Gastroesophageal sphincter (tissue), 4 donors: ENCODE measurements around the gene SPARCL1. TPM values are rescaled to one million over a fixed set of nuclear protein-coding genes. Genes with fewer than 3 reads are reported as not detected.

Source experiments
- ATAC-seq: fragments of 150-250 bp; one replicate; pipeline ENCODE4 v1.9.1; 2016; ENCODE audit warnings: mild to moderate bottlenecking, moderate library complexity
- H3K27ac ChIP-seq, 4 donors: fragments of 200-600 bp; sonication (generic) in 3 of 4; 1 replicate in 3 of 4; 2 replicates in 1 of 4; pipeline ENCODE4 v1.5.1; 2016 to 2019
- H3K27me3 ChIP-seq: fragments of 200-600 bp; sonication (generic); one replicate; pipeline ENCODE4 v1.5.1; 2019
- H3K36me3 ChIP-seq, 2 donors: fragments of 200-600 bp; sonication (generic); one replicate each; pipeline ENCODE4 v1.5.1; 2019; ENCODE audit warnings: control low read depth in 1 of 2
- H3K4me1 ChIP-seq, 3 donors: fragments of 200-600 bp; sonication (generic); 1 replicate in 2 of 3; 2 replicates in 1 of 3; pipeline ENCODE4 v1.5.1; 2016 to 2019; ENCODE audit warnings: control low read depth in 2 of 3
- H3K4me3 ChIP-seq, 2 donors: fragments of 200-600 bp; sonication (generic); one replicate each; pipeline ENCODE4 v1.5.1; 2019; ENCODE audit warnings: mild to moderate bottlenecking in 1 of 2, moderate library complexity in 1 of 2
- H3K9me3 ChIP-seq, 3 donors: fragments of 200-600 bp; sonication (generic); one replicate each; pipeline ENCODE4 v1.5.1; 2017 to 2019; ENCODE audit warnings: control low read depth in 2 of 3
- CTCF ChIP-seq, 4 experiments: fragments of 200-600 bp in 2 of 4; fragments of 450-650 bp in 2 of 4; sonication (generic) in 1 of 4; IDR thresholded peaks; one replicate each; pipeline ENCODE4 v1.5.1; 2017 to 2019; ENCODE audit warnings: antibody characterized with exemption in 4 of 4, mild to moderate bottlenecking in 2 of 4, moderate library complexity in 2 of 4
- EP300 ChIP-seq: sonication (generic); formaldehyde crosslinking; IDR thresholded peaks from one replicate; pipeline ENCODE4 v1.6.1; 2017; ENCODE audit warnings: antibody characterized with exemption, mild to moderate bottlenecking
- POLR2A ChIP-seq, 2 donors: fragments of 450-650 bp; IDR thresholded peaks; one replicate each; pipeline ENCODE4 v1.6.1; 2017; ENCODE audit warnings: antibody characterized with exemption in 2 of 2, mild to moderate bottlenecking in 2 of 2, moderate library complexity in 1 of 2
- POLR2AphosphoS5 ChIP-seq: sonication (generic); formaldehyde crosslinking; IDR thresholded peaks from one replicate; pipeline ENCODE4 v1.6.1; 2017; ENCODE audit warnings: antibody characterized with exemption
- WGBS, 2 donors: methylation state at CpG; one replicate each; pipeline ENCODE4 v1.1.5; 2018; ENCODE audit warnings: low coverage in 1 of 2; 5-methylcytosine and 5-hydroxymethylcytosine counted together
- total RNA-seq, 4 donors: library from RNA; depleted of rRNA; stranded (reverse); fragments of >200 nt; gene quantifications; one replicate each; pipeline ENCODE4 v1.1.0, GENCODE V29; 2016

Gene SPARCL1
- total RNA-seq, 4 donors from 2014 or later, result 1,558 to 2,335 (median 1,828) TPM

DNA sequence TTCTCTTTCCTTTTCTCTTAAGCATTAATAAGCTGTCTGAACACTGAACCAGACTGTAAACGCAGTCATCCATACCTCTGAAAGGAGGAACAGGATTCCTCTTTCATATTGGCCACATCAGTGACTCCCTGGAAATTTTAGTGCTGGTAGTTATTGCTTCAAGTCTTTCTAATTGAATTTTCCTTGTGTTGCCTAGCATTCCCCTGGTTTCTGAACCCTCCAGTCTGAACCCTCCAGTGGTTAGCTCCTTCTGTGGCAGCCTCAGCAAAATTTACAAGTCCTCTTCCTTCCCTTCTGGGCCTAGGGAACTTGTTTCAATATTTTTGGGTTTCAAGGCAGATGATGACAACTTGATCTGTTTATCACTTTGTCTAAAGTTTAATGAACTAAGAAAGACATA lies 7.9 kb downstream of the SPARCL1 start:
- 0 to 29% methylated on average over 1 of the region's 1 CpG for WGBS, 2 donors
- H3K27me3 ChIP-seq, result no peaks in the 10 kb centered on the region
- no peaks in the 10 kb centered on the region for H3K9me3 ChIP-seq
- peak overlapping the region; percentile 91 to 99 (median 96) for H3K27ac ChIP-seq
- peaks cover 4 to 91% (median 47%) of the 10 kb centered on the region in 3 donors for H3K4me1 ChIP-seq
- peaks cover 0 to 7% of the 10 kb centered on the region in 2 donors for H3K36me3 ChIP-seq
- peak; percentile 5 for ATAC-seq
- H3K4me3 ChIP-seq, result peak overlapping the region in 1 of 2 donors; percentile 57
- TF ChIP-seq POLR2A (IDR thresholded peaks at IDR 0.05) (no peak), CTCF (IDR thresholded peaks at IDR 0.05) (no peak), POLR2AphosphoS5 (no peak), EP300 (no peak)

DNA sequence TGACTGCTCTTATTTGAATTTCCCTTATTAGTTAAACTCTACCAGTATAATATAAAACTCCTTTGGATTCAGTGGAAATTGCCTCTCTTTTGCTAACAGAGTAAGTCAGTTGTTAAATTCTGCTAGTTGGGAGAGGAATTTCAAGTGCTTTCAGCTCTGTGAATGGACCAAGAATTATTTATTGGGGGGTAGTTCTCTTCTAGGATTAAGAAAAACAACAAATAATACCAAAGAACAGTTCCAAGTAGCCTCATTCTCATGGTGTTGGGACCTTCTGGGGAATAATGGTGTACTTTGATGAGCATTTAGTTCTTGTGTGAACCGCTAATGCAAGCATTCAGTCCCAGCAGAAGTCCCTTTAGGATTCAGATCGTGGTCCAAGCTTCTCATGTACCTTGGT lies 11.6 kb downstream of the SPARCL1 start:
- H3K4me3 ChIP-seq, result no peak overlapping the region
- WGBS, 2 donors, result 81 to 96% methylated on average over 2 of the region's 2 CpGs
- no peaks in the 10 kb centered on the region for H3K9me3 ChIP-seq
- H3K36me3 ChIP-seq, result peaks cover 0 to 19% of the 10 kb centered on the region in 2 donors
- peak overlapping the region; percentile 40 to 96 (median 90) for H3K27ac ChIP-seq
- TF ChIP-seq POLR2A (IDR thresholded peaks at IDR 0.05), result no peak
- TF ChIP-seq POLR2AphosphoS5, result no peak
- no peak for TF ChIP-seq CTCF (IDR thresholded peaks at IDR 0.05)
- TF ChIP-seq EP300, result no peak
- peaks cover 15 to 100% (median 65%) of the 10 kb centered on the region in 3 donors for H3K4me1 ChIP-seq
- no peaks in the 10 kb centered on the region for H3K27me3 ChIP-seq
- no peak for ATAC-seq

DNA sequence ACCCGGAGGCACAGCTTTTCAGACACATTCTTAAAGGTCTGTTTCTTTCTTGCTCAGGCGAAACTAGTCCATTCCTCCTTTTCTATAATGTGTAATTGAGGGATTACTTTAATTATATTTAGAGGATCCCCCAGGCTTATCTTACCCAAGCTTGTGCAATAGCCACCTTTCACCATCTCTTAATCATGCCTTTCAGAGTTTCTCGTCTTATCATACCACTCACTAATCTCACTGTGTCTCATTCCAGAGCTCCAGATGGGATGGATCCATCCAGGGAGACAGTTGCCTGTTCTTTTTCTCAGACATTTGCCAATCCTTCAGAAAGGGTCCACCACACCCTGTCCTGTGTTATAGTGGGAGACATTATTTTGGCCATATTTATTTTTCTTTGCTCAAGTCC lies 12.5 kb downstream of the SPARCL1 start:
- no peaks in the 10 kb centered on the region for H3K27me3 ChIP-seq
- no peak for ATAC-seq
- H3K4me3 ChIP-seq, result no peak overlapping the region
- H3K27ac ChIP-seq, result peak overlapping the region; percentile 40 to 96 (median 90)
- TF ChIP-seq EP300 (no peak), POLR2AphosphoS5 (no peak), CTCF (IDR thresholded peaks at IDR 0.05) (no peak), POLR2A (IDR thresholded peaks at IDR 0.05) (no peak)
- peaks cover 24 to 100% (median 58%) of the 10 kb centered on the region in 3 donors for H3K4me1 ChIP-seq
- H3K9me3 ChIP-seq, result no peaks in the 10 kb centered on the region
- WGBS, 2 donors, result 66 to 77% methylated on average over 3 of the region's 3 CpGs
- H3K36me3 ChIP-seq, result peaks cover 0 to 29% of the 10 kb centered on the region in 2 donors

DNA sequence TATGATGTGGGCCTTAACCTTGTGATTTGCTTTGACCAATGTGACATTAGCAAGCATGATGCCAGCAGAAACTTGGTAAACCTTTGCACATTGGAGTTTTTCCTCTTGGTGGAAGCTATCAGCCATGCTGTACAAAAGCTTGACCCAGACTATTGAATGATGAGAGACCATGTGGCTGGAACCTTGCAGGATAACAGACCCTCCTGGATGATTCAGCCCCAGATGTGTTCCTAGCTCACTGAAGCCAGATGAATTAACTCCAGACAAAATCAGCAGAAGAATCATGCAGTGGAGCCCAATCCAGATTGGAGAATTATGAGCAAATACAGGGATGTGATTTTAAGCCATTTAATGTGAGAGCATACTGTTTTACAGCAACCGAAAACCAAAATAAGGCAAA lies 16.8 kb downstream of the SPARCL1 start:
- H3K4me3 ChIP-seq, result no peak overlapping the region
- H3K9me3 ChIP-seq, result no peaks in the 10 kb centered on the region
- H3K27ac ChIP-seq, result peak overlapping the region; percentile 41 to 96 (median 90)
- peaks cover 0 to 60% of the 10 kb centered on the region in 2 donors for H3K36me3 ChIP-seq
- 0 to 40% methylated on average over 1 of the region's 1 CpG for WGBS, 2 donors
- ATAC-seq, result no peak
- peaks cover 32 to 98% (median 45%) of the 10 kb centered on the region in 3 donors for H3K4me1 ChIP-seq
- no peaks in the 10 kb centered on the region for H3K27me3 ChIP-seq
- no peak for TF ChIP-seq CTCF (IDR thresholded peaks at IDR 0.05)
- no peak for TF ChIP-seq POLR2A (IDR thresholded peaks at IDR 0.05)
- TF ChIP-seq POLR2AphosphoS5, result no peak
- TF ChIP-seq EP300, result no peak

GRCh38 chr4:87511500-87511899 lies 17.7 kb downstream of the SPARCL1 start:
- TF ChIP-seq EP300, result no peak
- no peak for TF ChIP-seq POLR2A (IDR thresholded peaks at IDR 0.05)
- no peak for TF ChIP-seq POLR2AphosphoS5
- TF ChIP-seq CTCF (IDR thresholded peaks at IDR 0.05), result no peak
- Histone ChIP-seq H3K27me3 (no peaks in the 10 kb centered on the region), H3K27ac (peak overlapping the region in 3 of 4 donors; percentile 58 to 96 (median 67)), H3K4me3 (no peak overlapping the region), H3K4me1 (peaks cover 33 to 98% (median 40%) of the 10 kb centered on the region in 3 donors), H3K9me3 (no peaks in the 10 kb centered on the region), H3K36me3 (peaks cover 0 to 61% of the 10 kb centered on the region in 2 donors)
- 53 to 66% methylated on average over 2 of the region's 2 CpGs for WGBS, 2 donors
- no peak for ATAC-seq
